Stimulated activated CD4-positive, alpha-beta T cell treated with anti-CD3 and anti-CD28 coated beads, Interleukin-4, amount 100 ng/mL, for 24 hours (primary cell): ENCODE measurements around the gene DNAH1.

ENCODE experiments used
- DNase-seq: peaks from one replicate; pipeline ENCODE4 v3.0.0-alpha.2; 2020

Gene DNAH1

GRCh38 chr3:52343946-52344600 is 28.0 kb downstream of the DNAH1 start:
- DNase-seq: no peak

GRCh38 chr3:52345521-52346109 is 29.5 kb downstream of the DNAH1 start:
- no peak for DNase-seq

- no peak for DNase-seq
Measured at GRCh38 chr3:52346623-52347530, 30.8 kb downstream of the DNAH1 start.

- DNase-seq: no peak
Measured at GRCh38 chr3:52347716-52348635, 31.9 kb downstream of the DNAH1 start.

GRCh38 chr3:52349131-52349530 is 33.0 kb downstream of the DNAH1 start:
- no peak for DNase-seq

GRCh38 chr3:52349611-52350395 is 33.7 kb downstream of the DNAH1 start:
- no peak for DNase-seq

- no peak for DNase-seq
Measured at GRCh38 chr3:52350416-52350815, 34.3 kb downstream of the DNAH1 start.

GRCh38 chr3:52350981-52351761 is 35.1 kb downstream of the DNAH1 start:
- no peak for DNase-seq

- DNase-seq: no peak
Measured at GRCh38 chr3:52351762-52352368, 35.7 kb downstream of the DNAH1 start.

GRCh38 chr3:52352566-52352965 is 36.4 kb downstream of the DNAH1 start:
- DNase-seq: no peak

- DNase-seq: no peak
Measured at GRCh38 chr3:52353291-52353855, 37.3 kb downstream of the DNAH1 start.

- no peak for DNase-seq
Measured at GRCh38 chr3:52354676-52355075, 38.6 kb downstream of the DNAH1 start.

GRCh38 chr3:52355526-52355925 is 39.4 kb downstream of the DNAH1 start:
- DNase-seq: no peak

GRCh38 chr3:52356126-52356525 is 40.0 kb downstream of the DNAH1 start:
- no peak for DNase-seq

GRCh38 chr3:52357151-52358080 is 41.3 kb downstream of the DNAH1 start:
- no peak for DNase-seq

GRCh38 chr3:52358362-52358940 is 42.3 kb downstream of the DNAH1 start:
- DNase-seq: no peak

- DNase-seq: no peak
Measured at GRCh38 chr3:52359116-52359855, 43.2 kb downstream of the DNAH1 start.

- DNase-seq: no peak
Measured at GRCh38 chr3:52361011-52361410, 44.9 kb downstream of the DNAH1 start.
